ENCODE measurements around the gene ZFP36L1. TPM values are rescaled to one million over a fixed set of nuclear protein-coding genes. Genes with fewer than 3 reads are reported as not detected.

The ZFP36L1 gene
- total RNA-seq, 2 donors from 2014 or later: 66.6 to 276 TPM

GRCh38 chr14:68761391-68761790 lies 31.5 kb downstream of the ZFP36L1 start:
- H3K4me3 ChIP-seq: no peak overlapping the region
- H3K27me3 ChIP-seq: no peaks in the 10 kb centered on the region
- no peaks in the 10 kb centered on the region for H3K9me3 ChIP-seq
- no peak for DNase-seq (ENCODE audit: low spot score)
- H3K36me3 ChIP-seq: no peaks in the 10 kb centered on the region
- TF ChIP-seq CTCF (IDR thresholded peaks at IDR 0.05): no peak
- H3K4me1 ChIP-seq: peaks cover 0 to 53% of the 10 kb centered on the region in 2 donors
- H3K27ac ChIP-seq: no peak overlapping the region

DNA sequence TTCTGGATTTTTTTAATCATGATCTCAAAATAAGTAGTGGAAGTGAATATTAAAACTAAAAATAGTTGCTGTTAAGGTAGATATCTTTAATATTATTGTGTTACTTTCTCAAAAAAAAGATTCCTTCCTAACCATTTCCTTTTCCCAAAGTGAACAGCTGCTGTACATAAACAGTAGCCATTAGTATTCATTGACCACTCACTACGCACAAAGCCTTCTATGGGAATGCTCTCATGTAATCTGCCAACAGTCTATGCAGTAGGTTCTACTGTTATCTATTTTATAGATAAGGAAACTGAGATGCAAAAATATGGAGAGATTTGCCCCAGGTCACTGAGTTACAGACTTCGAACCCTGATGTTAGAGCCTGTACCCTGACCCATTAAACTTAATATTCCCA lies 32.1 kb downstream of the ZFP36L1 start:
- TF ChIP-seq CTCF (IDR thresholded peaks at IDR 0.05): no peak

DNA sequence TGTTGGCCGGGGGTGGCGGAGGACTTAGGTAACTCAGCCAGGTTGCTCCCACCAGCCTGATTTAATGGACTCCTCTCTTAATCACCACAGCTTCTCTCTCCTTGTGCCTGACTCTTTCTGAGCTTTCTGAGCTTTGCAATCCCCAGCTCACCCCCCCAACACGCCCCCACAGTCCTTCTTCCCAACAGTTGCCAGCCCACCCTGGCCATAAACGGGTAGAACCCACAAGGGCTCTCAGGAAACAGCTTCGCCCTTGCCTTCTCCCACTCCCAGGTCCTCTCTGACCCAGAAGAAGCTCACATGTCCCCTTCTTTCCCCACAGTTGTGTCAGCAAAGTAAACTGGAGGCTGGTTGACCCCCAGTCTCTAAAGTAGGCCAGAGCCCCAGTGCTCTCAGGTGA lies 32.9 kb downstream of the ZFP36L1 start:
- no peak overlapping the region for H3K27ac ChIP-seq
- TF ChIP-seq CTCF (IDR thresholded peaks at IDR 0.05): no peak
- H3K4me1 ChIP-seq: peaks cover 0 to 53% of the 10 kb centered on the region in 2 donors
- no peaks in the 10 kb centered on the region for H3K27me3 ChIP-seq
- H3K36me3 ChIP-seq: no peaks in the 10 kb centered on the region
- no peak for DNase-seq (ENCODE audit: low spot score)
- no peaks in the 10 kb centered on the region for H3K9me3 ChIP-seq
- H3K4me3 ChIP-seq: no peak overlapping the region

More for the DNA sequence above, 32.1 kb downstream of the ZFP36L1 start:
- DNase-seq (ENCODE audit: low spot score): no peak
- no peak overlapping the region for H3K27ac ChIP-seq
- no peaks in the 10 kb centered on the region for H3K27me3 ChIP-seq
- no peak overlapping the region for H3K4me3 ChIP-seq
- H3K9me3 ChIP-seq: no peaks in the 10 kb centered on the region
- peaks cover 0 to 53% of the 10 kb centered on the region in 2 donors for H3K4me1 ChIP-seq
- no peaks in the 10 kb centered on the region for H3K36me3 ChIP-seq

- no peak for DNase-seq (ENCODE audit: low spot score)
- Histone ChIP-seq H3K27me3 (no peaks in the 10 kb centered on the region), H3K27ac (no peak overlapping the region)
Observed at GRCh38 chr14:68759017-68759560, 33.8 kb downstream of the ZFP36L1 start.

GRCh38 chr14:68758301-68758700 lies 34.6 kb downstream of the ZFP36L1 start:
- no peak for DNase-seq (ENCODE audit: low spot score)
- no peaks in the 10 kb centered on the region for H3K9me3 ChIP-seq
- H3K27ac ChIP-seq: peak overlapping the region in 1 of 2 donors; percentile 12
- TF ChIP-seq CTCF (IDR thresholded peaks at IDR 0.05): no peak
- H3K36me3 ChIP-seq: no peaks in the 10 kb centered on the region
- H3K4me3 ChIP-seq: no peak overlapping the region
- peaks cover 0 to 49% of the 10 kb centered on the region in 2 donors for H3K4me1 ChIP-seq
- H3K27me3 ChIP-seq: no peaks in the 10 kb centered on the region

More at GRCh38 chr14:68759017-68759560, 33.8 kb downstream of the ZFP36L1 start:
- Histone ChIP-seq H3K4me1 (peaks cover 0 to 55% of the 10 kb centered on the region in 2 donors), H3K36me3 (no peaks in the 10 kb centered on the region), H3K9me3 (no peaks in the 10 kb centered on the region), H3K4me3 (no peak overlapping the region)
- TF ChIP-seq CTCF (IDR thresholded peaks at IDR 0.05): no peak

DNA sequence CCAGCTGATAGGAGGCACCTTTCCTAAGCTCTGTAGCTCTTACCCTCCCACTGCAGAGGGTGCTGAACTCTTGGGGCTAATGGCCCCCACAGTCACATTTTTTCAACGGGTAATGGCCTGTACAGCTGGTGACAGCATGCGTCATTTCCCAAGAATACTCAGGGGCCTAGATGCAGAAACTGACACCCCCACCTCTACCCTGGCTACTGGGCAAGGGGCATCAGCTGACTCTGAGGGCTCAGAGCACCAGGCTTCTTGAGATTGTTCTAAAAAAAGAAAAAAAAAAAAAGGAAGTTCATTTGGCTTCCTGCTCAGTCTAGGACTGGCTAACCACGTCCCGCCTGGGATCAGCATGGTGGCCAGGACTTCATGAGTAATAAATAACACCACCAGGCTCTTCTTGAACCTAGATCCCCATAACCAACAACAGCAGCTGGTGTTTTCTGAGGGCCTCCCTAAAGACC lies 35.2 kb downstream of the ZFP36L1 start:
- H3K4me3 ChIP-seq: no peak overlapping the region
- no peaks in the 10 kb centered on the region for H3K27me3 ChIP-seq
- no peak overlapping the region for H3K27ac ChIP-seq
- H3K9me3 ChIP-seq: no peaks in the 10 kb centered on the region
- DNase-seq (ENCODE audit: low spot score): no peak
- H3K36me3 ChIP-seq: no peaks in the 10 kb centered on the region
- H3K4me1 ChIP-seq: peaks cover 0 to 43% of the 10 kb centered on the region in 2 donors
- TF ChIP-seq CTCF (IDR thresholded peaks at IDR 0.05): no peak
